Neural crest cell (in vitro differentiated cells): ENCODE results near the gene GNAI3. TPM values are rescaled to one million over a fixed set of nuclear protein-coding genes. Genes with fewer than 3 reads are reported as not detected.

ENCODE experiments used
- DNase-seq: peaks from one replicate; pipeline ENCODE4 v3.0.0; 2021; ENCODE audit warnings: low read depth, mixed read lengths, low spot score
- H3K27ac Mint-ChIP-seq: one replicate; pipeline ENCODE4 v1.8.0; 2021; ENCODE audit warnings: mild to moderate bottlenecking, mixed read lengths; ENCODE audit not compliant: unreplicated experiment
- H3K27me3 Mint-ChIP-seq: 2 replicates; pipeline ENCODE4 v1.8.0; 2021; ENCODE audit warnings: low read depth, mild to moderate bottlenecking, mixed read lengths
- H3K36me3 Mint-ChIP-seq: 2 replicates; pipeline ENCODE4 v1.8.0; 2021; ENCODE audit warnings: low read depth, mild to moderate bottlenecking, mixed read lengths
- H3K4me1 Mint-ChIP-seq: 2 replicates; pipeline ENCODE4 v1.8.0; 2021; ENCODE audit warnings: mixed read lengths
- H3K4me3 Mint-ChIP-seq: one replicate; pipeline ENCODE4 v1.8.0; 2021; ENCODE audit warnings: mild to moderate bottlenecking, mixed read lengths
- H3K9me3 Mint-ChIP-seq: 2 replicates; pipeline ENCODE4 v1.8.0; 2021; ENCODE audit warnings: mixed read lengths
- total RNA-seq: library from RNA; stranded (reverse); gene quantifications from 2 replicates; pipeline ENCODE4 v1.2.1, GENCODE V29; 2021
- TF ChIP-seq, protein P1 (sequence below): fragments of 200-600 bp; sonication (generic); conservative IDR thresholded peaks from 2 replicates; pipeline ENCODE4 v1.5.0; 2021; ENCODE audit warnings: antibody characterized with exemption, mild to moderate bottlenecking

Gene GNAI3
- total RNA-seq, 1 donor from 2014 or later: 9.8 TPM

GRCh38 chr1:109567877-109568672 lies 19.7 kb downstream of the GNAI3 start:
- peaks cover 22% of the 10 kb centered on the region for H3K4me1 Mint-ChIP-seq
- DNase-seq: no peak
- H3K27ac Mint-ChIP-seq: no peak overlapping the region
- H3K36me3 Mint-ChIP-seq: no peaks in the 10 kb centered on the region
- no peak overlapping the region for H3K4me3 Mint-ChIP-seq
- H3K27me3 Mint-ChIP-seq: no peaks in the 10 kb centered on the region
- TF ChIP-seq, protein P1, sequence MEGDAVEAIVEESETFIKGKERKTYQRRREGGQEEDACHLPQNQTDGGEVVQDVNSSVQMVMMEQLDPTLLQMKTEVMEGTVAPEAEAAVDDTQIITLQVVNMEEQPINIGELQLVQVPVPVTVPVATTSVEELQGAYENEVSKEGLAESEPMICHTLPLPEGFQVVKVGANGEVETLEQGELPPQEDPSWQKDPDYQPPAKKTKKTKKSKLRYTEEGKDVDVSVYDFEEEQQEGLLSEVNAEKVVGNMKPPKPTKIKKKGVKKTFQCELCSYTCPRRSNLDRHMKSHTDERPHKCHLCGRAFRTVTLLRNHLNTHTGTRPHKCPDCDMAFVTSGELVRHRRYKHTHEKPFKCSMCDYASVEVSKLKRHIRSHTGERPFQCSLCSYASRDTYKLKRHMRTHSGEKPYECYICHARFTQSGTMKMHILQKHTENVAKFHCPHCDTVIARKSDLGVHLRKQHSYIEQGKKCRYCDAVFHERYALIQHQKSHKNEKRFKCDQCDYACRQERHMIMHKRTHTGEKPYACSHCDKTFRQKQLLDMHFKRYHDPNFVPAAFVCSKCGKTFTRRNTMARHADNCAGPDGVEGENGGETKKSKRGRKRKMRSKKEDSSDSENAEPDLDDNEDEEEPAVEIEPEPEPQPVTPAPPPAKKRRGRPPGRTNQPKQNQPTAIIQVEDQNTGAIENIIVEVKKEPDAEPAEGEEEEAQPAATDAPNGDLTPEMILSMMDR: no peak
- H3K9me3 Mint-ChIP-seq: no peaks in the 10 kb centered on the region

- Mint-ChIP-seq H3K27ac (no peak overlapping the region), H3K27me3 (no peaks in the 10 kb centered on the region), H3K9me3 (no peaks in the 10 kb centered on the region), H3K4me3 (no peak overlapping the region), H3K4me1 (peaks cover 11% of the 10 kb centered on the region), H3K36me3 (no peaks in the 10 kb centered on the region)
- DNase-seq: no peak
- TF ChIP-seq, protein P1: no peak
Measured at GRCh38 chr1:109569323-109569722, 20.9 kb downstream of the GNAI3 start.

DNA sequence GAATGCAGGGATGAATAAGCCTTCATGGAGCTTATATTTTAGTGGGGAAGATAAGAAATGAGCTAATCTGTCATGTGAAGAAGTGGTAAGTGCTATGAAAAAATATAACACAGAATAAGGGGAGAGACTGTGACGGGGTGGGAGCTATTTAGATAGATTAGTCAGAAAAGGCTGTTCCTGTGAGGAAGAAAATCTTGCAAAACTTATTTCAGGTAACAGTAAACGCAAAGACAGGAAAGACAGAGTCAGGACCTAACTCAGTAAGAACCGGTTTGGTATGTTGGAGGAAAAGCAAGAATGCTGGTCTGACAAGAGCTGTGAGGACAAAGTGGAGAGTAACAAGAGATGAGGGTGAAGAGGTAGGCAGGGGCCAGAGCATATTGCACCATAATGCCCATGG lies 22.0 kb downstream of the GNAI3 start:
- Mint-ChIP-seq H3K4me3 (no peak overlapping the region), H3K9me3 (no peaks in the 10 kb centered on the region), H3K27me3 (no peaks in the 10 kb centered on the region), H3K27ac (no peak overlapping the region), H3K36me3 (no peaks in the 10 kb centered on the region), H3K4me1 (peaks cover 9% of the 10 kb centered on the region)
- DNase-seq: no peak
- TF ChIP-seq, protein P1: no peak

- no peaks in the 10 kb centered on the region for H3K27me3 Mint-ChIP-seq
- DNase-seq: no peak
- TF ChIP-seq, protein P1: no peak
- no peak overlapping the region for H3K4me3 Mint-ChIP-seq
- no peak overlapping the region for H3K27ac Mint-ChIP-seq
- peaks cover 3% of the 10 kb centered on the region for H3K36me3 Mint-ChIP-seq
- no peaks in the 10 kb centered on the region for H3K9me3 Mint-ChIP-seq
- H3K4me1 Mint-ChIP-seq: no peaks in the 10 kb centered on the region
Measured at GRCh38 chr1:109573785-109574184, 25.4 kb downstream of the GNAI3 start.

DNA sequence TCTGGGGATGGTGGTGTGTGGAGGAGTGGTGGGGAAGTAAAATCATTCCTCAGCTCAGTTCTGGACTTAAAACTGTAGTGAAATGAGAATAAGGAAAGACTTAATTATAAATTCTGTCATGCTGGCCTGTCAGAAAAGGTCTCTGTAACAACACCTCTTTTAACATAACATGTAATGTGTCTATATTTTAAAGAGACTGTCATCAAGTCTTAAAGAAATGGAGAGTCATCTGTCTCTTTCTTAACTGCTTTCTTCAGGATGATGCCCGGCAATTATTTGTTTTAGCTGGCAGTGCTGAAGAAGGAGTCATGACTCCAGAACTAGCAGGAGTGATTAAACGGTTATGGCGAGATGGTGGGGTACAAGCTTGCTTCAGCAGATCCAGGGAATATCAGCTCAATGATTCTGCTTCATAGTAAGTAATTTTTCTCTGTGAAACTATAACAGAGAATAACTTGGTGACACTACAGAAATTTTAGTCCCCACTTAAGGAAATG lies 30.6 kb downstream of the GNAI3 start:
- H3K27ac Mint-ChIP-seq: no peak overlapping the region
- no peaks in the 10 kb centered on the region for H3K4me1 Mint-ChIP-seq
- DNase-seq: no peak
- no peak overlapping the region for H3K4me3 Mint-ChIP-seq
- peaks cover 10% of the 10 kb centered on the region for H3K36me3 Mint-ChIP-seq
- H3K27me3 Mint-ChIP-seq: no peaks in the 10 kb centered on the region
- TF ChIP-seq, protein P1: no peak
- no peaks in the 10 kb centered on the region for H3K9me3 Mint-ChIP-seq
